ENCODE data around the gene TNNT1.

DNA sequence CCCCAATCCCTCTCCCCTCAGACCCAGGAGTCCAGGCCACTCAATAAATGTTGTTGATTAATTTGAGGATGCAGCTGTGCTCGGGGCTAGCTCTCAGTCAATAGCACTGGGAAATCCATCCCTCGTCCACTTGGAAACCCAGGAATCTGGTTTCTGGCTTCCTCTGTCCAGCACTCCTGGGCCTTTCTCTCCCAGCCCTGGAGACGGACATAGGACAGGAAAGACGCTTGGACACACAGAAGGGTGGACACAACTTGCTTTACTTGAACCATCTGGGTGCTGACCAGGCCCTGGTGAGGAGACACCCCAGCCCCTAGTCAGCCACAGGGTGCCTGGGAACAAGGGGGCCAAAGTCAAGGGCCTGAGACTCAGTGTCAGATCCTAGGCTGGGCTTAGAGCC, 9.4 kb upstream of the TNNT1 start:
- TF ChIP-seq, protein P1, sequence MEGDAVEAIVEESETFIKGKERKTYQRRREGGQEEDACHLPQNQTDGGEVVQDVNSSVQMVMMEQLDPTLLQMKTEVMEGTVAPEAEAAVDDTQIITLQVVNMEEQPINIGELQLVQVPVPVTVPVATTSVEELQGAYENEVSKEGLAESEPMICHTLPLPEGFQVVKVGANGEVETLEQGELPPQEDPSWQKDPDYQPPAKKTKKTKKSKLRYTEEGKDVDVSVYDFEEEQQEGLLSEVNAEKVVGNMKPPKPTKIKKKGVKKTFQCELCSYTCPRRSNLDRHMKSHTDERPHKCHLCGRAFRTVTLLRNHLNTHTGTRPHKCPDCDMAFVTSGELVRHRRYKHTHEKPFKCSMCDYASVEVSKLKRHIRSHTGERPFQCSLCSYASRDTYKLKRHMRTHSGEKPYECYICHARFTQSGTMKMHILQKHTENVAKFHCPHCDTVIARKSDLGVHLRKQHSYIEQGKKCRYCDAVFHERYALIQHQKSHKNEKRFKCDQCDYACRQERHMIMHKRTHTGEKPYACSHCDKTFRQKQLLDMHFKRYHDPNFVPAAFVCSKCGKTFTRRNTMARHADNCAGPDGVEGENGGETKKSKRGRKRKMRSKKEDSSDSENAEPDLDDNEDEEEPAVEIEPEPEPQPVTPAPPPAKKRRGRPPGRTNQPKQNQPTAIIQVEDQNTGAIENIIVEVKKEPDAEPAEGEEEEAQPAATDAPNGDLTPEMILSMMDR (IDR thresholded peaks at IDR 0.05): no peak
- TF ChIP-seq ZFX (IDR thresholded peaks at IDR 0.05; ENCODE audit: borderline replicate concordance): no peak

Data from 22Rv1 (cell line).